Activated CD8-positive, alpha-beta memory T cell treated with anti-CD3 and anti-CD28 coated beads, Interleukin-2, amount 50 U/mL, for 48 hours (primary cell): ENCODE results near the gene GRID2.

Source experiments
- DNase-seq: peaks from one replicate; pipeline ENCODE4 v3.0.0-alpha.2; 2020

Gene GRID2

DNA sequence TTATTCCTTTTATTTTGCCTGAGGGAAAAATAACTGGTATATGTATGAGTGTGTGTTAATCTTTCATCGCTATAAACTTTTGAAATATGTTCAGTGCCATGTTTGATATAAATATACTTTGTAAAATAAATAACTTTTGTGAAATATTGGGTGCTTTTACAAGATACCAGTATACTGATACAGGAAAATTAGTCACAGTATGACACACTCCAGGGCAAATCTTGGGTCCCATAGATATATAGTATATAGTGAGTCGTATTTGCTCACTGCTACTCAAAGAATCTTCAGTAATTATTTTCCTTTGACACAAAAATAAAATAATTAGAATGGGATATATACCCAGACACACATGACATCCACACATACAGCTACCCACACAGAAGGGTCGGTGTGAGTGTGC is 472.3 kb downstream of the GRID2 start:
- DNase-seq = no peak

DNA sequence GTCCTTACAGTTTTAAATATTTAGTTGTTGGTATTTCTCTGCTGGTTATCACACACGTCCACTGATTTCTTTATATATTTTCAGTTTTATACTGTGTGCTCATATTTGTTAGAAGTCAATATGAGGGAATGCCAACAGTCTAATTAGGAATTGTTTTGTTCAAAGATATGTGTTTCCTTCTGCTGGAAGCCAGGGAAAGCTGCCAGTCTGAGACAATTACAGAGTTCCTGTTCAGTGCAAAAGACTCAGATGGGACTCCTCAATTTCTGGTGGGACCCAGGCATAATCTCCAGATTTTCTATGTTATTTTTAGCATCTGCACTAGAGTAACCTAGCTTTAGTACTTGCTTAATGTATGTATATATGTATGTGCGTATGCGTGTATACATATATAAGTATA is 486.0 kb downstream of the GRID2 start:
- DNase-seq = no peak

DNA sequence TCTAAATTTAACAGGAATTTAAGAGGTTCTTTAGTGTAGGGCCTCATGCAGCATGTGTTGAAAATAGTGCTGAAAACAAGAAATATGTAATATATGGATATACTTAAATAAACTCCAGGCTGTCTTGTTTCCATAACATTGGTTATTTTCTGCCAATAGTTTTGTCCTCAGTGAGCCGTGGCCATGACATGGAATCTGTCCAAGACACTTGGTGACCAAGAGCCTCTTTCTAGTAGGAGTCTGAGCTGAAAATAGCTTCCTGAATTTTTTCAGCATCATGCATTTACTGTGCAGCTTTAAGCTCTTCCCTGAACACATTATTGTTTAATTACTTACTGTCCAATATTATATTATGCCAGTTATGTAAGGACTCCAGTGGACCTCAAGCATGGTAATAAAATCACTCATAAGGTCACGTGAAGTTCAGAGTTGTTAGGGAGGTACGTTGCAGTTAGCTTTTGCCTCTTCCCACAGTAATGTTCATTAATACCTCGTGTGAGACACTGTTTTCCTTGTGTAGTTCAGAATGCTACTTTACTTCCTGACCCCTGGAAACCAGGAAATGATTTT is 488.2 kb downstream of the GRID2 start:
- DNase-seq = no peak

DNA sequence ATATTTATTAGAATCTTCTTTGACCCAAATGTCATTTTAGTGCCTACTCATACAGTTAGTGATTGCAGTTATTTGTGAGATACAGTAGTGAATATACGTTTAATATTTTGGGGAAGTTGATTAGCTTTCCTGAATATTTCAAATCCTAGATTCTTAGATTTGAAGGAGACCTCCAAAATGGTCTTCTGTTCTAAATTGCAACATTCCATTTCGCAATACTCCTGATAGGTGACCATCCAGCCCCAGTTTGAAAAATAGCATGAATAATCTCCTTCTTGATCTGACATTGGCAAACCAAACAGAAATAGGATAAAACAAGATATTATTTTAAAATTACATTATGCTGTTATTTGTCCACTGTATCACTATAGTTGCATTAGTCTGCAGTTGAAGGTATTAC is 505.6 kb downstream of the GRID2 start:
- DNase-seq = no peak

DNA sequence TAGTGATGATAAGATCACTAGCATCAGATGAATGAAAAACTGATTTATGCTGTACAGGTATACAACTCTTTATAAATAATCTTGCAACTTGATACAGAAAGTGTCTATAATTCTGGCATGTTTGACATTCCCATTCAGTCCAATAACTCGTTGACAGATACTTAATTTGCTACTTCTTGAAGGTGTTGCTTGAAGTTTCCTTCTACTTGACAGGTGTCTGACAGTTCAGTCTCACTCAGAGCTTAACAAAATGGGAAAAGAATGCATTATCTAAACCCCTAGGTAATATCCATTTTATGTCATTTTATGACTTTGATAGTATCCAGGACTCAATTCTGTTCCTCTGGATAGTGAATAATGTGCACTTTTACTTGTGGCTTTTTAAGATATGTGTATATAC is 508.9 kb downstream of the GRID2 start:
- DNase-seq = no peak

DNA sequence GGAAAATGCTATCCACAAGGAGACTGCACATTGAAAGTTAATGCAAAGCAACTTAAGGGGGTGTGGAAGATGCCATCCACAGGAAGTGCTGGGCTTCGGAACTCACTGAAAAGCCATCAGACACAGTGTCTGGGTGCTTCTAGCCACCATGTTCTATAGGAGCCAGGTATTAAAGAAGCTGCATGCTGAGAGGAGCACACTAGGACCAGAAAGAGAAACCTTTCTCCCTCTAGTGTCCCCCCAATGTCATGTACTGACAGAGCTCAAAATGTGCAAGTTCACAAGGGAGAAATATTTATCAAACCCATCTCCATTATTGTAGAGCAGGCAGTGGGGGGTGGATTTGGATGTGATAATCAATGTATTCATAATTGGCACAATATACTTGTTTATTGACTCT is 510.9 kb downstream of the GRID2 start:
- no peak for DNase-seq

DNA sequence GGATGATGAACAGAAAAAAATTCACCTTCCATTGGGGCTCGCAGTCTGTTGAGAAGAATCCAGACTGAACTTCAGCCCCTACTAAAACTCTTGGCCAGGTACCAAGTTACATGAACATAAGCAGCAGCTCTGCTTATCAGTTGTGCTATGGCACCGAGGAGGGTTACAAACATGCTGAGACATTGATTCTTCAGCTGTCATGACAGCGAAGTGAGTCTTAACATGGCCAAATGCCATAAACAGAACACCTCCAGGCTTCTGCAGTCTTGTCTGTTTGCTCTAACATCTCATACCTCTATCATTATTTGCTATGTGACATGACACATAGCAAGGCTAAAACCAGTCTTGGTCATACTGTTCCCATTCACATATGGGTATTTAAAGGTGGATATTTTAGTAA is 521.5 kb downstream of the GRID2 start:
- DNase-seq = no peak

DNA sequence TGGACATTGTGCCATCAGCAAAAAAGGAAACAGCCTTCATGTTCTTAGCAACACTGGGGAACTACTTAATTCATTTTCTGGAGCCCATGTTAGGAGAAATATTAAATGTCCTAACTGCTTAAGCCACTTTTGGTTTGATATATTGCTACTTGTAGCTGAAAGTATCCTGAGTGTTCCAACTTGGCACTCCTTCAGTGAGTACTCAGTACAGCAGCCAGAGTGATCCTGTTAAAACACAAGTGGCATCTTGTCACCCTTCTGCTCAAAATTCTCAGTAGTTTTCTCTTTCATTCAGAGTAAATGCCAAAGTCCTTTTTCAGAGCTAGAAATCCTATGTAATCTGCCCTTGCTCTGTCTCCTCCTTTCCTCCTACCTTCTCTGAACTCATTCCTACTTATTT is 522.0 kb downstream of the GRID2 start:
- no peak for DNase-seq

- DNase-seq = no peak
Observed at GRCh38 chr4:92830771-92831170, 527.0 kb downstream of the GRID2 start.

DNA sequence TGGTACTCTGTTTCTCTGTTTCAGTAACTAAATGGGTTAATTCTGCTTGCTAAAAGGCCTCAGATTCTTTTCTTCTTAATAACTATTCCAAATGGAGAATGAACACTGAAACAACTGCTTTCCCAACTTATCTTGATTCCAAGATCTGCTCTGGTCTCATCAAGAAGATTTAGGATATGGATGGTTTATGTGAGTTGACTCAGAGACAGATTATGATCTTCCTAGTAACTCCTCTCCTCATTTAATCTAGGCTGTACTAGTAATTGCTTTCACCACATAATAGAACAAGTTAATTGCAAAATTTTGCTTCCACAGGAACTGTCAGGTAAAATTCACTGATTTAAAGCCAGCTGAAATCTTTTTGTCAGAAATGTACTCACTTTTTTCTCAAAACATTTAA is 537.1 kb downstream of the GRID2 start:
- no peak for DNase-seq

DNA sequence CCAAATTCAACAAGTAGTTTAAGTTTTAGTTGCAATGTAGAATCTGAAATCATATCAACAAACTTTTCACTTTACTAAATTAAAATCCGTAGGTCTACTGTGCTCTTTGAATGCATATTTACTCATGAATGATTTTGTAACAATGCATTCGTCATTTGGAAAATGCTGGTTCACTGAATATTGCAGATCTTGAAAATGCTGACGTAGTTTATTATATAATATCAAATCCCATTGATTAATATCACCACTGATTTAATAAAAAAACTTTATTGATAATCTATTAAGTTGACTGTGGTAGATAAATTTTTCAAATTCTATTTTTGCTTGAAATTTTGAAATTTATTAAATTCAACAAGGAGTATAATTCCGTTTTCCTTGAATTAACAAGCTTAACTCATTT is 540.0 kb downstream of the GRID2 start:
- no peak for DNase-seq

DNA sequence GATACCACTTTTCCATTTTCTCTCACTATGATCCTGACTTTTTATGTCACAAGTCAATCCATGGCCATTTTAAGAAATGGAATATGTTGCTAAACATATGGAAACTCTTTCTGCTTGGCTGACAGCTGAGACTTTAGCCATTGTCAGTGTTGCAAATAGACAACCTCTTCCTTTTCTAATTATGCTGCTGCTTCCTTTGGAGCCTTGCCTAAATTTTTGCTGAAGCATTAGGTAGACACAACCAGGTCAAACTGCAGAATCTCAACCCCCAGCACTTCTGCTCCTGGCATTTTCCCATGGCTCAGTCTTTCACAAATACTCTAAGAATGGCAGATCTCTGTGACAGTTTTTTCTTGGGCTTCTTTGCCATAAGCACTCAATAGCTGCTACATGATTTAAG is 543.3 kb downstream of the GRID2 start:
- no peak for DNase-seq

GRCh38 chr4:92862509-92862908 is 558.7 kb downstream of the GRID2 start:
- no peak for DNase-seq

DNA sequence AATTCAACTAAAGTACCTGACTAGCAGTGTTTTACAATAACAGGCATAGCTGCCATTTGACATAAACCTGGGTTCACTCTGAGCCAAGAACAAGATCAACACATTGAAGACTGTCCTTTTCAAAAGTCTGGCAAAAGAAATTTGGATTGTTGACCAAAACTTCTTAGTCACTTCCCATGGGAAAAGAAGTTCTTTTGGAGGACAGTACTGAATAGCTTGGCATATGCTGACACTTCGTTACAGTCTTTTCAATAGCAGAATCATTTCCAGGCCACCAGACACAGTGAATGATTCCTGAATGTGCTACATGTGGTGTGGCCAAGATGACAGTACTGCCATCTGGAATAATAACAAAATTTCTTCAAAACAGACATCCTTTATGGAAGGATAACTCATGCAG is 560.3 kb downstream of the GRID2 start:
- no peak for DNase-seq

DNA sequence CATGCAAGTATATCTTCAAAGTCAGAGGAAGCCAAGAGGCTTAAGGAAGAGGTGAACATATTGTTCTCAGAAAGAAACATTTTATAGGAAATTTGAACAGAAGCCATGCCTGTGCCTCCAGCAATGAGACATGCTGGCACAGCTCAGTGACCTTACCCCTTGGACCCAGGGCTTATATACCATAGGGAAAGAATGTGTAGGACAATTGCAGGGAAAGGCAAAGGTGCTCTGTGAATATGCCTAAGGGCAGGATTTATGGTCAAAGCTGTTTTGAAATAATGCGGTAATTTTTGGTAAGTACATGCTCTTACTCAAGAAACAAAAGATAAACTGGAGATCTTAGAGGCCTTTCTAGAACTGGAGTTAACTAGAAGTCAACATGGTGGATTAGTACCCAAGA is 568.8 kb downstream of the GRID2 start:
- no peak for DNase-seq

- DNase-seq = no peak
Observed at GRCh38 chr4:92885632-92886031, 581.9 kb downstream of the GRID2 start.

- DNase-seq = no peak
Observed at GRCh38 chr4:92952426-92952825, 648.7 kb downstream of the GRID2 start.

GRCh38 chr4:92952897-92953296 is 649.1 kb downstream of the GRID2 start:
- no peak for DNase-seq

GRCh38 chr4:92953462-92953861 is 649.7 kb downstream of the GRID2 start:
- DNase-seq = no peak

- no peak for DNase-seq
Observed at GRCh38 chr4:92961881-92962280, 658.1 kb downstream of the GRID2 start.

DNA sequence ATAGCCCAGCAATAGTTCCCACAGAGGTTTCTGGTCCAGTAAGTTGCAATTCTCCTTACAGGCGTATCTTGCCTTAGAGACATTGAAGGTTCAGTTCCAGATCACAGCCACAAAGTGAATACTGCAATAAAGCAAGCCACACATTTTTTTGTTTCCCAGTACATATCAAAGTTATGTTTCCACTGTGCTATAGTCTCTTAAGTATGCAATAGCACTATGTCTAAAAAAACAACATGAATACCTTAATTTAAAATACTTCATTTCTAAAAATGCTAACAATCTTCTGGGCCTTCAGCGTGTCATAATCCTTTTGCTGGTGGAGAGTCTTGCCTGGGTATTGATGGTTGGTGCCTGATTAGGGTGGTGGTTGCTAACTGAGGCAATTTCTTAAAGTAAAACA is 659.1 kb downstream of the GRID2 start:
- no peak for DNase-seq

GRCh38 chr4:92968556-92968955 is 664.8 kb downstream of the GRID2 start:
- DNase-seq = no peak

DNA sequence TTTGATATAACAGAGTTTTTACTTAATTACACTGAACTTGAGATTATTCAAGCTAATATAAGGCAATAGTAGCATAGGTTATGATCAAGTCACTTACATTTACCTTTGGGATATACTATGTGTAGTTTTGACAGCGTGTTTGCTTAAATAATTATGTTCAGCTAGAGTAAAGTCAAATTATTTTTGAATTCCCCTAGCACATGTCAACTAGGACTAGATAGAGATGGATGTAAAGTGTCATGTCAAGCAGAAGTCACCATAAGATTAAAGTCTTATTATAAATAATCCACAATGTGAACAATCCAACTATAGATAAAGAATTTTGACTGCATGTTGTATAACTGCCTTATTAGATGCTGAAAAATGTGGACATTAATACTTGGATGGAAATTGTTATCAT is 665.2 kb downstream of the GRID2 start:
- DNase-seq = no peak

DNA sequence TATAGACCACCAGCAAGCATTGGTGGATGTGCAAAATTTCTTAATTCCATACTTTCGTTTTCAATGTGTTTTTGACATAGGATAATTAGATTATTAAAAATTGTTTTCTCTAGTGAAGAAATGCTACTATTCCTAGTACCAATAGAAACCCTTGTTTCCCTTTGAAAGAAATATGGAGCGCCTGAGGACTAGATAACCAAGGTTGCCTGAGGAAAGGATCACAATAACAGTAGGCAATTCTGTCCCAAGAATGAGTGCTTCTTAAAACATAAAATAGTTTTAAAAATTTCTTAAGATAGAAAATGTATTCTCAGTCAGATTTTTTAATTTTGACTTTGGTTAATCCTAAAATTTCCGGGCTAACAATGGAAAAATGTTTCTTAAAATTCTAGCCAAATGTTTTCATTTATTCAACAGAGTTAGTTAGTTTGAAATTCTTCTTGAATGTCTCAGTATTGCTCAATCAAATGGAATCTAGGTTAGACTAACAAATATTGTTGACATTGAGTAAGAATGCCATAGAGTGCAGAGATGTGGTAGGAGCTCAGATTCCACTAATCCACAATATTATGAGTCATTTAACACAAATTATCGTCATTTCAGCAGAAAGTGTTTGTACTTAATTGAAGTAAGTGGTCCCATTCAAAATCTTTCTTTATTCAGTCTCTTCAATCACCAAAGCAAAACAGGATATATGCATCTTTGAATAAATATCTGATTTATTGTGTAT is 666.0 kb downstream of the GRID2 start:
- DNase-seq = no peak

GRCh38 chr4:92970996-92971395 is 667.2 kb downstream of the GRID2 start:
- DNase-seq = no peak
